ENCODE data around the gene GLO1.

GRCh38 chr6:38705924-38706323 lies 3.0 kb upstream of the GLO1 start:
- TF ChIP-seq, protein P1, sequence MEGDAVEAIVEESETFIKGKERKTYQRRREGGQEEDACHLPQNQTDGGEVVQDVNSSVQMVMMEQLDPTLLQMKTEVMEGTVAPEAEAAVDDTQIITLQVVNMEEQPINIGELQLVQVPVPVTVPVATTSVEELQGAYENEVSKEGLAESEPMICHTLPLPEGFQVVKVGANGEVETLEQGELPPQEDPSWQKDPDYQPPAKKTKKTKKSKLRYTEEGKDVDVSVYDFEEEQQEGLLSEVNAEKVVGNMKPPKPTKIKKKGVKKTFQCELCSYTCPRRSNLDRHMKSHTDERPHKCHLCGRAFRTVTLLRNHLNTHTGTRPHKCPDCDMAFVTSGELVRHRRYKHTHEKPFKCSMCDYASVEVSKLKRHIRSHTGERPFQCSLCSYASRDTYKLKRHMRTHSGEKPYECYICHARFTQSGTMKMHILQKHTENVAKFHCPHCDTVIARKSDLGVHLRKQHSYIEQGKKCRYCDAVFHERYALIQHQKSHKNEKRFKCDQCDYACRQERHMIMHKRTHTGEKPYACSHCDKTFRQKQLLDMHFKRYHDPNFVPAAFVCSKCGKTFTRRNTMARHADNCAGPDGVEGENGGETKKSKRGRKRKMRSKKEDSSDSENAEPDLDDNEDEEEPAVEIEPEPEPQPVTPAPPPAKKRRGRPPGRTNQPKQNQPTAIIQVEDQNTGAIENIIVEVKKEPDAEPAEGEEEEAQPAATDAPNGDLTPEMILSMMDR (IDR thresholded peaks at IDR 0.05; ENCODE audit: poor library complexity) = no peak
- TF ChIP-seq EZH2 (IDR thresholded peaks at IDR 0.05; ENCODE audit: borderline replicate concordance) = no peak
